Mononuclear cell (primary cell): ENCODE results near the gene PXDN. TPM values are rescaled to one million over a fixed set of nuclear protein-coding genes. Genes with fewer than 3 reads are reported as not detected.
"Not testable (repeated sequence)": the region's sequence is repeated elsewhere in the genome, so short reads cannot be mapped to it uniquely, and the experiment has no call there.

Source experiments
- H3K27me3 ChIP-seq: 2 replicates; pipeline ENCODE4 v1.6.0; 2011; ENCODE audit warnings: low read length, control low read depth; ENCODE audit not compliant: insufficient read depth
- H3K4me1 ChIP-seq: 2 replicates; pipeline ENCODE4 v1.5.1; 2011; ENCODE audit warnings: mild to moderate bottlenecking, low read length, control low read depth; ENCODE audit not compliant: insufficient read depth
- H3K4me3 ChIP-seq: 2 replicates; pipeline ENCODE4 v1.5.1; 2011; ENCODE audit warnings: mild to moderate bottlenecking, low read length, moderate library complexity
- H3K9me3 ChIP-seq: 2 replicates; pipeline ENCODE4 v1.5.1; 2011; ENCODE audit warnings: low read depth, mild to moderate bottlenecking, control low read depth, low read length
- total RNA-seq: library from RNA; depleted of rRNA; stranded (reverse); fragments of >200 nt; gene quantifications from one replicate; pipeline ENCODE4 v1.2.3, GENCODE V29; 2012

PXDN gene
- total RNA-seq, 1 donor: 0.94 TPM

DNA sequence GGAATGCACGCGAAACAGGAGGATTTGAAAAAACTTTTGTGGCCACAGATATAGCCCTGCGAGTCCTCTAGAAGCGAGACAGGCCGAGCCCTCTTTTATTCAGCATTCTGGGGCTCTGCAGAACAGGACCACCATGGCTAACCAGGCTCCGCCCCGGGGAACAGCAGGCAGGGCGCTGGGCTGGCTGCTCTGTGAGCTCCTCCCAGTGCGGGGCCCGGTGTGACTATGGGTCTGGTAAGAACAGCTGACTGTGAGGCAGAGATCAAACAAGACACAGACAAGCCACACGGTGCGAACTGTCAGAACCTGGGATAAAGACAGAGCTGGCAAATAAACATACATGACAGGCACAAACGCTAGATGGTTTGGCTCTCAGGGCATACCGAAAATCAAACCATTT, 15.5 kb downstream of the PXDN start:
- H3K27me3 ChIP-seq: no peaks in the 10 kb centered on the region
- no peak overlapping the region for H3K4me3 ChIP-seq
- H3K9me3 ChIP-seq: no peaks in the 10 kb centered on the region
- H3K4me1 ChIP-seq: no peaks in the 10 kb centered on the region

DNA sequence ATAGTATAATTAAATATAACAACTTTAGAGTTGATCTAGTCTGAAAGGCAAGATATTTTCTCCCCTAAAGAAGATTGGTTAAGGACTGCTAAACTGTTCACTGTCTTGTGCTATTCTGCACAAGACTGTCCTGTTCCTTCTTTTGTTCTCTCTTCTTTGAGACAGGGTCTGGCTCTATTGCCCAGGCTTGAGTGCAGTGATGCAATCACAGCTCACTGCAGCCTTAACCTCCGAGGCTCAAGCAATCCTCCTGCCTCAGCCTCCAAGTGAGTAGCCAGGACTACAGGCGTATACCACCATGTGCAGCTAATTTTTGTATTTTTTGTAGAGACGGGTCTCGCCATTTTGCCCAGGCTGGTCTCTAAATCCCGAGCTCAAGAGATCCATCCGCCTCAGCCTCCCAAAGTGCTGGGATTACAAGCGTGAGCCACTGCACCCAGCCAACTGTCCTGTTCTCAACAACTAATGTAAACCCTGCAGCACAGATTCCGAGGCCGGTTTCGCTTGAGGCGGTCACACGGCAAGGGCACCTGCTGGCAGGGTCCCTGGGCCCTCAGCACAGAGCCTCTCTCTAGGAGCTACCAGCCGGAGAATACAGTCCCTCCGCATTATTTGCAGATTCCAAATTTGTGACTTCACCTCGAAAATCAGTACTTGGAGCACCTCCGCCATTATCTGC, 16.4 kb downstream of the PXDN start:
- no peaks in the 10 kb centered on the region for H3K27me3 ChIP-seq
- no peaks in the 10 kb centered on the region for H3K4me1 ChIP-seq

DNA sequence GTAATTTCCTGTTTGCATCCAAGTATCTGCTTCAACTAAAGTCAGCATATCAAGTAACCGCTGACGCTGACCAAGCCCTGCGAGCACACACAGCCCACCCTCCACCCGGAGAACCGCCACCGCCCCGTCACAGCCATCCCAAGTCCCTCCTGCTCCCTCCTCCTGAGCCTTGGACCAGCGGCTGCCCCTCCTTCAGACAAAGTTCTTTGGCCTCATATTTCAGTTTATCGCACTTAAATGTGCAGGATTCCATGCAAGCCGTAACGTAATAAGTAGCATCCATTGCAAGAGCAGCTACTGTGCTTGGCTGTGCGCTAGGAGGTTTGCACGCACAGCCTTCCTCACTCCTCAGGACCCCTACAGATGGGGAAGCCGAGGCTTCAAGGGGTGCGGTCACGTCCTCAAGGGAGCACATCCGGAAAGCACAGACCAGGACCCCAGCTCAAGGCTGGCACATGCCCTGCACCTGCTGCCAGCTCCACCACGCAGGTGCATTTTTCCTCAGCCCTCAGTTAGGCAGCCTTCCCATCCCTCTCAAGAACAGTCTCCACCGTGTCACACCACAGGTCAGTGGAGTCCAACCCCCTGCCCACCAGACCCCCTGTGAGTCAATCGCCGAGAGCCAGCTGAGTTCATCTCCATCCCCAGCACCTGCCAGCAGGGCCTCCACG, 17.1 kb downstream of the PXDN start:
- Histone ChIP-seq H3K27me3 (no peaks in the 10 kb centered on the region), H3K9me3 (no peaks in the 10 kb centered on the region), H3K4me3 (no peak overlapping the region), H3K4me1 (no peaks in the 10 kb centered on the region)

More for the DNA sequence above, 16.4 kb downstream of the PXDN start:
- Histone ChIP-seq H3K9me3 (no peaks in the 10 kb centered on the region), H3K4me3 (no peak overlapping the region)

DNA sequence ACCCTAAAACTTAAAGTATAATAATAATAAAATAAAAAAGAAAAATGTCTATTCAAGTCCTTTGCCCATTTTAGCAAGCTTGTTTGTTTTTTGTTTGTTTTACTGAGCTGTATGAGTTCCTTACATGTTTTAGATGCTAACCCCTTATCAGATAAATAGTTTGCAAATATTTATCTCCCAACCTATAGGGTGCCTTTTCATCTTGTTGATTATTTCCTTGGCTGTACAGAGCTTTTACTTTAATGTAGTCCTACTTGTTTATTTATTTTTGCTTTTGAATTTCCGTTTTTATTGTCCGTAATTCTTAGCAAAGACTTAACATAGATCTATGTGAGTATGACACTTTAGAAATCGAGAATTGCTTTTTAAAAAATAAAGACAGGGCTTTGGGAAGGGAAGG, 17.8 kb downstream of the PXDN start:
- Histone ChIP-seq H3K4me3 (no peak overlapping the region), H3K4me1 (no peaks in the 10 kb centered on the region), H3K9me3 (no peaks in the 10 kb centered on the region), H3K27me3 (no peaks in the 10 kb centered on the region)

DNA sequence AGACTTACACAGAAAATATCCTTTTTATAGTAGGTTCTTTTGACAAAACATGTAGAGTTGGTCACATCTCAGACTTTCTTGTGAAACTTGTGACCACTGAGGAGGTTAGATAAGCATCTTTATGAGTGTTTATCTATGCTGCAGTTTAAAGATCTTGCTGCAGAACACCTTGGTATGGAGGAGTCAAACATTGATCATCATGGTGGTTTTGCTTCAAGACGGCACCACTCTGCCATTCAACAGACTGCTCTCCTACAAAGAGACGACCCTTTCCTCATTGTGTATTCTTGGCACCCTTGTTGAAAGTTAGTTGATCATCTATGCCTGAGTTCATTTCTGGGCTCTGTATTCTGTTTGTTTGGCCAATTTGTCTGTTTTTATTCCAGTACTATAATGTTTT, 20.0 kb downstream of the PXDN start:
- H3K4me1 ChIP-seq, H3K4me3 ChIP-seq, H3K9me3 ChIP-seq, H3K27me3 ChIP-seq: not testable (repeated sequence)

DNA sequence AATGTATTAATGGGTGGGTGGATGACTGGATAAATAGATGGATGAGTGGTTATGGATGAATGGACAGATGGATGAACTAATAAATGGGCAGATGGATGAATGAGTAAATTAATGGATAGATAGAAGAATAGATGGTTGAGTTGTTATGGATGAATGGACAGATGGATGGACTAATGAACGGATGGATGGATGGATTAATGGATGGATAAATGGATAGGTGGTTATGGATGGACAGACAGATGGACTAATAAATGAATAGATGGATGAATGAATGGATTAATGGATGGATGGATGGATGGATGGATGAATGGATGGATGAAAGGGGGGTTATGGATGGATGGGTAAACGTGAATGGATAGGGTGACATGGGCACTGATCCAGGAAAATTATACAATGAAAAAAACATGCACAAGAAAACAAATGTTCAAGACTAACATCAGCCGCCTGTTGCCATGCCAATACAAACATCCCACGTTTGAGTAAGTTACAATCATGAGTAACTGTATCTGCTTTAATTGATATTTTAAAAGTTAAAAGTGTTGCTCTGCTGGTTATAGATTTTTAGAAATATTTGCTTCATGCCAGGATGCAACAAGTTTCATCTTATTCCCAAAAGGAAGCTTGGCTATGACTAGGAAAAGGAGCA, 20.8 kb downstream of the PXDN start:
- no peaks in the 10 kb centered on the region for H3K4me1 ChIP-seq
- no peaks in the 10 kb centered on the region for H3K27me3 ChIP-seq
- no peak overlapping the region for H3K4me3 ChIP-seq
- H3K9me3 ChIP-seq: no peaks in the 10 kb centered on the region

DNA sequence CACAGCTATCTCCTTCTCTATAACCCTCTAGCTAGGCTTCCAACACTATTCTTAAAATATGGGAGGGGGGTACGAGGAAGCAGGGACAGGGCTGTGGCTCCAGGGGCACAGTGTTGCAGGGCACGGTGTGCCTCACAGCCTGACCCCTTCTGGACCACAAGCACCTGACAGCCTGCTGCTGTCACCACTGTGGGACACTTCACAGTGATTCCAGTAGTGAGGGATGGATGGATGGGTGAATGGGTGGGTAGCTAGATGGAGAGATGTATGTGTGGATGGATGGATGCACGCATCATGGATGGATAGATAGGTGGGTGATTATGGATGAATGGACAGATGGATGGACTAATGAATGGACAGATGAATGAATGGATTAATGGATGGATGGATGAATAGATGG, 21.6 kb downstream of the PXDN start:
- Histone ChIP-seq H3K27me3 (no peaks in the 10 kb centered on the region), H3K4me3 (no peak overlapping the region), H3K4me1 (no peaks in the 10 kb centered on the region), H3K9me3 (no peaks in the 10 kb centered on the region)

DNA sequence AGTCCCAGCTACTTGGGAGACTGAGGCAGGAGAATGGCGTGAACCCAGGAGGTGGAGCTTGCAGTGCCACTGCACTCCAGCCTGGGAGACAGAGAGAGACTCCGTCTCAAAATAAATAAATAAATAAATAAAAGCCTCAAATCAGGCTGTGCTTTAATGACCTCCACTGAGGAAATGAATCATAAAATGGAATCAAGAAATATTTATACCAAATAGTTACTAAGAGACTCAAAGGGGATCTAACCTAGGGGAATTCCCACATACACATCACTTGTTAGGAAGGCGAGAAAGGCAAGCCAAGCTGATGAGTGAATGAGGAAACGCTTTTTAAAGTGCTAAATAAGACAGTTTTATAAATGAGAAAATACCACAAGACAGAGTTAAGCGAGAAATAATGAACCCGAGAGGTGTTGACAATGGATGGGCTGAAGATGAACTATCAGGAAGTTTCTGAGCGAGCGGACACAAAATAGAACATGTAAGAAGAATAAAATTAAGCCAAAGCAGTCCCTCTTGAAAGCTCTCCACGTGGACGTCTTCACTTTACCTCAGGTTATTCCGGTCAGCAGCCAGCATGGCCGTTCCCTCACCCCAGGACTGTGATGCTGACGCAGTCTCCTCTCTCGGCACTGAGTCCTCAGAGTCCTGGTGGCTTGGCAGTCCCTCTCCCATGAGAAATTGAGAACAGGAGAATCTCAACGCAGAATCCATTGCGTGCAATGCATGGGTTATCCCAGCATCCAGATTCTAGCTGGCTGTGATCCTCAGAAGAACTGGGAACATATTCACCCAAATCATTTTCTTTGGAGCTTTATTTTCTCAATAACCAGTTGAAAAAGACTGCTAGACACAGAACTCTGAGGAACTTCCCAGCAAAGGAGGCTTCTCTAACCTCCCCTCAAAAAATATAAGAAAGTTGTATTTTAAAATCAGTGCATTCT, 22.3 kb downstream of the PXDN start:
- H3K27me3 ChIP-seq: no peaks in the 10 kb centered on the region
- no peak overlapping the region for H3K4me3 ChIP-seq
- no peaks in the 10 kb centered on the region for H3K4me1 ChIP-seq
- H3K9me3 ChIP-seq: no peaks in the 10 kb centered on the region

DNA sequence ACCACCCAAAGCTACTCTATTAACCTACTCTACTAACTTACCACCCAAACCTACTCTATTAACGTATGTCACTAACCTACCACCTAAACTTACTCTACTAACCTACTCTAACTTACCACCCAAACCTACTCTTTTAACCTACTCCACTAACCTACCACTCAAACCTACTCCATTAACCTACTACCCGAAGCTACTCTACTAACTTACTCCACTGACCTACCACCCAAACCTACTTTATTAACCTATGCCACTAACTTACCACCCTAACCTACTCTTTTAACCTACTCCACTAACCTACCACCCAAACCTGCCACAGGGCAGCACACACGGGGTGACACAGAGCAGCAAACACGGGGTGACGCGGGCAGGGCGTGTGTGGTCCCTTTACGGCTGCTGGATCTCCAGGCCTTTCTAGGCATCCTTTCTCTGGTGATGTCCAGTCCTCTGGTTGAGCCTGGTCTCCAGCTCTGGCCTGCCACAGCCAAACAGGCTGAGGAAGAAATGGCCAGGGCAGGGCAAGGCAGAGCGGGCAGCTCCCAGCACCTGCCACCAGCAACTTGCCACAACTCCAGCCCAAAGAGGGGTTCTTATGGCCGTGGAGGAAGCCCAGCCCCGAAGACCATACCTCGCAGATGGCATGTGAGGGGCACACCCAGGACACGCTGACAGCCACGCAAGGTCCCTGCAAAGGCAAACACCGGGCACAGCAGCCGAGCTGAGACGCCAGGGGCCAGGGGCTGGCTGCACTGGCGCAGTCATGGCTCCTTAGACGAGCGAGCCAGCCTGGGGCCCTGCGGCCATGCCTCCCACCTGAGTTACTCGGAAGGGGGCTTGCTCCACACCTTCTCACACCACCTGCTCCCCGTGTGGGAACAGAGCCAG, 25.7 kb downstream of the PXDN start:
- Histone ChIP-seq H3K27me3 (no peaks in the 10 kb centered on the region), H3K4me1 (no peaks in the 10 kb centered on the region), H3K4me3 (no peak overlapping the region), H3K9me3 (no peaks in the 10 kb centered on the region)

DNA sequence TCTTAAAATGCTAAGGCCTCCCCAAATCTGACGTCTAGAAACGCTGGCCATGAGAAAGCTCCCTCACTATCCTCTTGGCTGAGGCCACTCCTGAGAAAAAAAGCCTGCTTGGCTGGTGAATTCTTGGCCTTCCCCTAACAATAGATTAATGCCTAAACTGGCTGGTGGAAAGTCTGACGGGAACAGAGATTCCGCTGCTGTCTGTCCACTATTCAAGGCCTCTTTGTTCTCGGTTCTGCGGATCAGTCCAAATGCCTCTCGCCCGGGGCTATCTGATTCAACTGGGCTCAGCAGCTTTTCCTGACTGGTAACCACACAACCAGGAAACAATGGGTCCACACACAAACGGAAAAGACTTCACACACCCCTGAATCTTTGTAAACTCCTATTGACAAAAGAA, 27.2 kb downstream of the PXDN start:
- H3K9me3 ChIP-seq: no peaks in the 10 kb centered on the region
- no peaks in the 10 kb centered on the region for H3K4me1 ChIP-seq
- no peaks in the 10 kb centered on the region for H3K27me3 ChIP-seq
- H3K4me3 ChIP-seq: no peak overlapping the region

DNA sequence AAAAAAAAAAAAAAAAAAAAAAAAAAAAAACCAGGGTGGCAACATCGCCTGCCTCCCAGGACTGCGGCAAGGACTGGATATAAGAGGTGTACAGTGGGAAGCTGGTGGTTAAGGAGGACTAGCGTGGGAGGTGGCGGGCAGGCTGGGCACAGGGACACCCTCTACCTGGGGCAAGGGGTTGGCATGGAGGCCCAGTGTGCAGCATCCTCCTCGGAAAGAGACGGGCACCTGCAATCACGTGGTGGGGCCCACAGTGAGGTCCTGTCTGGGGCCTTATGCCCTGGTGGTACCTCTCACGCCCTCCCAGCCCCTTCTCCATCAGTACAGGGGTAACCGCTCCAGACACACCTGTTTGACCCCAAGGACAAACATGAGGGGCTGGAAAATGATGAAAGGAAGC, 27.9 kb downstream of the PXDN start:
- H3K9me3 ChIP-seq: no peaks in the 10 kb centered on the region

DNA sequence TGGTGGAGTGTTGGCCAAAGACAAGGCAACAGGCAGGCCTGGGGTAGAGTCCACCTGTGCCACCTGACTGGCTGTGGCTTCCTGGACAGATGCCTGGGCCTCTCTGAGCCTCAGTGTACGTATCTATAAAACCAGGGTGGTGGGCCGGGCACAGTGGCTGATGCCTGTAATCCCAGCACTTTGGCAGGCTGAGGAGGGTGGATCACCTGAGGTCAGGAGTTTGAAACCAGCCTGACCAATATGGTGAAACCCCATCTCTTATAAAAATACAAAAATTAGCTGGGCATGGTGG, 28.4 kb downstream of the PXDN start:
- H3K9me3 ChIP-seq, H3K27me3 ChIP-seq, H3K4me1 ChIP-seq, H3K4me3 ChIP-seq: not testable (repeated sequence)

More for the DNA sequence above, 27.9 kb downstream of the PXDN start:
- Histone ChIP-seq H3K4me1 (no peaks in the 10 kb centered on the region), H3K27me3 (no peaks in the 10 kb centered on the region), H3K4me3 (no peak overlapping the region)

DNA sequence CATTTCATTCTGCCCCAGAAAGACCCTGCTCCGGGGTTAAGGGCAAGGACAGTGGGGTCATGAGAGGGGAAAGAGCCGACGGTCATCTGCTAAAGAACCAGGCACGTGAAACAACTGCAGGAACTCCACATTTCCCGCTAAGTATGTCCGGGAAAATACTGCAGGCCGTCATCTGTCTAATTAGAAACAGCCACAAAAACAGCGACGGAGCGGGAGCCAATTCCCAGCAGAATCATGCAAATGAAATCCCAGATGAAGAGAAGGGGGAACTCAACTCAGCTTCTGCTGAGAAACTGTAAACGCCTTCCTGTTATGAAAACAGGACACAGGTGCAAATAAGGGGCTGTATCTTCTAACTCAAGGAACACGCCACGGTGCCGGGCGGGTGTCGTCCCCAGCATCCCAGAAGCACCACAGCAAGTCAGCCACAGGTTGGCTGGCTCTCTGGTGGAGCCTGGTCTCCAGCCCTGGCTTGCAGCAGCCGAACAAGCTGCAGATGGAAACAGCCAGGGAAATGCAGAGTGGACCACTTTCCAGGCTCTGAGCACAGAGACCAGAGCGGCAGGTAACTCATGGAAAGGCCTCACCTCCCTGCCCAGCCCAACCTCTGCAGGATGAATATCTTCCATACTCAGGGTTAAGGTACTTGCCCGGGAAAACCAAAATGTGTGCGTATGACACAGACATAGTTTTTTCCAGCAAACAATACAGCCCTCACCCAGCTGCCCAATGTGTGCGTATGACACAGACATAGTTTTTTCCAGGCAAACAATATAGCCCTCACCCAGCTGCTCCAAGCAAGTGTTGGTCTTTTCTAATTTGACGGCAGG, 28.9 kb downstream of the PXDN start:
- Histone ChIP-seq H3K4me1 (no peaks in the 10 kb centered on the region), H3K9me3 (no peaks in the 10 kb centered on the region), H3K27me3 (no peaks in the 10 kb centered on the region), H3K4me3 (no peak overlapping the region)
